ENCODE data around the gene ZBTB46.
A peak's percentile ranks its signal among the peaks of the same experiment; 100 is the strongest.

Gene ZBTB46

GRCh38 chr20:63744158-63744557 lies 86.9 kb downstream of the ZBTB46 start:
- DNase-seq: no peak

- DNase-seq: no peak
Measured at GRCh38 chr20:63743210-63743970, 87.7 kb downstream of the ZBTB46 start.

GRCh38 chr20:63742381-63743024 lies 88.6 kb downstream of the ZBTB46 start:
- no peak for DNase-seq

GRCh38 chr20:63741676-63742380 lies 89.2 kb downstream of the ZBTB46 start:
- no peak for DNase-seq

- no peak for DNase-seq
Measured at GRCh38 chr20:63741354-63741675, 89.7 kb downstream of the ZBTB46 start.

- DNase-seq: peak; percentile 17 to 68
Measured at GRCh38 chr20:63740627-63741353, 90.3 kb downstream of the ZBTB46 start.

- no peak for DNase-seq
Measured at GRCh38 chr20:63740070-63740626, 90.9 kb downstream of the ZBTB46 start.

GRCh38 chr20:63739130-63740069 lies 91.7 kb downstream of the ZBTB46 start, which contains the start of gene SLC2A4RG:
Gene SLC2A4RG, plus strand, starts transcription at chr20:63739776. Its CDS starts 137 bp downstream, at chr20:63739913.
- peak; percentile 20 to 72 for DNase-seq

GRCh38 chr20:63738687-63739129 lies 92.4 kb downstream of the ZBTB46 start:
- no peak for DNase-seq

- no peak for DNase-seq
Measured at GRCh38 chr20:63737945-63738686, 92.9 kb downstream of the ZBTB46 start.

- no peak for DNase-seq
Measured at GRCh38 chr20:63737695-63737944, 93.4 kb downstream of the ZBTB46 start.

- no peak for DNase-seq
Measured at GRCh38 chr20:63736893-63737694, 94.0 kb downstream of the ZBTB46 start.

GRCh38 chr20:63735859-63736718 lies 95.0 kb downstream of the ZBTB46 start, which contains the start of gene LIME1:
Gene LIME1, plus strand, starts transcription at chr20:63736664. Its CDS starts 886 bp downstream, at chr20:63737550.
- DNase-seq: no peak

GRCh38 chr20:63734946-63735858 lies 95.9 kb downstream of the ZBTB46 start:
- no peak for DNase-seq

GRCh38 chr20:63734111-63734945 lies 96.7 kb downstream of the ZBTB46 start:
- DNase-seq: no peak

- DNase-seq: no peak
Measured at GRCh38 chr20:63733579-63734081, 97.4 kb downstream of the ZBTB46 start.

- no peak for DNase-seq
Measured at GRCh38 chr20:63733117-63733516, 97.9 kb downstream of the ZBTB46 start.

Measured in NCI-H524 (cell line).